Astrocyte of the spinal cord (primary cell): ENCODE data around the gene RIOX2.

Source experiments
- DNase-seq: peaks from one replicate; pipeline ENCODE4 v3.0.0; 2011; ENCODE audit warnings: low read depth, low spot score
- H3K4me3 ChIP-seq: 2 replicates; pipeline ENCODE4 v1.5.1; 2011; ENCODE audit warnings: low read depth, mild to moderate bottlenecking, low read length, moderate library complexity
- in situ Hi-C: cut with HindIII; loops from 2 replicates; pipeline ENCODE4 v1.10.0; 2017; ENCODE audit warnings: low sequenced_read_pairs
- TF ChIP-seq, protein P1 (sequence below): IDR thresholded peaks from 2 replicates; pipeline ENCODE4 v1.5.1; 2012; ENCODE audit warnings: low read depth, mild to moderate bottlenecking, low read length, inconsistent platforms

The RIOX2 gene

DNA sequence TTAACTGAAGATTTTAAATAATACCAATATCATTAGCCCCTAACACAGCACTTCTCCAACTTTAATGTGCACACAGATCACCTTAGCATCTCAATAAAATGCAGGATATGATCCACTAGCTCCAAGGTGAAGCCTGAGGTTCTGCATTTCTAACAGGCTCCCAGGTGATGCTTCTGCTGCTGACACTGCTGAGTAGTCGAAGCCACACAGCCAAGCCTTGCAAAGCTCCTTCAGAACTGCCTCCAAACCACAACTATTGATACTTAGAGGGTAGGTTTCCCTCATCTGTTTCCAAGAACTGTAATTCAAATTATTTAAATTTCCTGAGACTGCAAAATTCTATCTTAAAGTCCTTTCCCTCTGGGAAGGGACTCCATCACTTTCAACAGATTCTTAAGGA, 3.9 kb downstream of the RIOX2 start:
- TF ChIP-seq, protein P1, sequence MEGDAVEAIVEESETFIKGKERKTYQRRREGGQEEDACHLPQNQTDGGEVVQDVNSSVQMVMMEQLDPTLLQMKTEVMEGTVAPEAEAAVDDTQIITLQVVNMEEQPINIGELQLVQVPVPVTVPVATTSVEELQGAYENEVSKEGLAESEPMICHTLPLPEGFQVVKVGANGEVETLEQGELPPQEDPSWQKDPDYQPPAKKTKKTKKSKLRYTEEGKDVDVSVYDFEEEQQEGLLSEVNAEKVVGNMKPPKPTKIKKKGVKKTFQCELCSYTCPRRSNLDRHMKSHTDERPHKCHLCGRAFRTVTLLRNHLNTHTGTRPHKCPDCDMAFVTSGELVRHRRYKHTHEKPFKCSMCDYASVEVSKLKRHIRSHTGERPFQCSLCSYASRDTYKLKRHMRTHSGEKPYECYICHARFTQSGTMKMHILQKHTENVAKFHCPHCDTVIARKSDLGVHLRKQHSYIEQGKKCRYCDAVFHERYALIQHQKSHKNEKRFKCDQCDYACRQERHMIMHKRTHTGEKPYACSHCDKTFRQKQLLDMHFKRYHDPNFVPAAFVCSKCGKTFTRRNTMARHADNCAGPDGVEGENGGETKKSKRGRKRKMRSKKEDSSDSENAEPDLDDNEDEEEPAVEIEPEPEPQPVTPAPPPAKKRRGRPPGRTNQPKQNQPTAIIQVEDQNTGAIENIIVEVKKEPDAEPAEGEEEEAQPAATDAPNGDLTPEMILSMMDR, result no peak
- DNase-seq, result no peak
- in situ Hi-C loops, result no loop called here
- H3K4me3 ChIP-seq, result no peak overlapping the region

DNA sequence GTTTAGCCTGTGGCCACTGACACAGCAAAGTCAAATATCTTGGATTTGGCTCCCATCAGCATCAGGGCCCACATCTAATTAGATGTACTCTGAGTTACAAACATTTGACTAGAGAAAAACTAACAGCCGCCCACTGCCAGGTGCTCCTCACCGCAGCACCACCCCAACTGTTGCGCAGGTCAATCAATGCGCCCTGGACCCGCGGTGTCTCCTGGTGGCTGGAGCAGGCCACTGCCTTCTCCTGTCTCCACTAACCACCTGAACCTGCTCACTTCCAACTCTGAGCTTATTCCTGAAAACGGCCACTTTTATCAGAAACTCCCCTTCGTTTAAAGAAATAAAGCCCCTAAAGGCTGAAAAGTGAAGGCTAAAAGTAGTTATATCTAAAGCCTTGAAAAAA, 4.3 kb downstream of the RIOX2 start:
- in situ Hi-C loops, result no loop called here
- DNase-seq, result no peak
- TF ChIP-seq, protein P1, result peak; percentile 13

DNA sequence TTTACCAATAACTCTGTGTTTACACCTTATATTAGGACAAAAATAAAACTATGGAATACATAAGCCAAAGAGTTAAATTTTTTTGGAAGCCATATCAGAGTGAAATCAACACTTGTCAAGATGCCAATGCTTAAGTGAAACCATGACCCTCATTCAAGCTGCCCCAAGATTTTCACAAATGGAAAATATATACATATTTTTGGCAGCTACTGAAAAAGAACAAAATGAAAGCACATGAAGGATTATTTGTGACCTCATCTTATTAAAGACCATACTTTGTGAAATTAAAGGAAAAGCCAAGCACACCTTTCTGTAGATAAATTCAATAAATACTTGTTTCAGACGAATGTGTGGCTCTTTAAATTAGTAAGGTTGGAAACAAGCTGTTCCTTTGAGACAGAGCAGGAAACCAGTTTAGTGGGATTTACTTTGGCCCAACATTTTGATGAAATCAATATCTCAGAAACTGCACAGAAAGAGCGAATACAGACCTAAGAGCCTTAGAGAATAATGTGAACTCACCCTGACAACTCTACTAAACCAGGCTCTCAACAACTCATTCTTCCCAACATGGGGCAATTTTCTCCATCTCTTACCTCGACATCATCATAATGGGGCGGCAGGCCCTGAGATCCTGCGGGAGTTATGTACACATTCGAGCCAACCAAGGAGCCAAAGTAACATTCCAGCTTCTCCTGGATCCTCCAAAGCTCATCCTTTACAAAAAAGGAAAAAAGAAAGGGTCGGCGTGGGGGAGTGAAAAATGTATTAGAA, 11.1 kb downstream of the RIOX2 start:
- in situ Hi-C loops, result no loop called here
- TF ChIP-seq, protein P1, result no peak
- DNase-seq, result no peak
- H3K4me3 ChIP-seq, result no peak overlapping the region

More for the DNA sequence above, 4.3 kb downstream of the RIOX2 start:
- H3K4me3 ChIP-seq, result no peak overlapping the region

DNA sequence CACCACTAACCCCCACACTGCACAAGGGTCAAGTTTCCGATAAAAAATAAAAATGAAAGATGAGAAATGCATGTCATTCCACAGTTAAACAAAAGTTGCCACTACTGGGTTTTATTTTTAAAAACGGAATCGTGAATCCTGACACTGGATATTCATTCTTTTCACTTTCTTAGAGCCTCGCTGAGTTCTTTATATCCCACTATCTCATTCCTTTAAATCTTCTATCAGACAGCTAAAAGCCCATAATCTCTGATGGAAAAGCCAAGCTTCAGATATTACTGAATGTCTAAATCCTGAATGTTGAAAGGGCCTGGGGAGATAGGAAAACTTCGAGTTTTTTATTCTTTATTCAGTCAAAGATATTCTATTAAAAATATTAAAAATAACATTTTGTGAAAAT, 11.7 kb downstream of the RIOX2 start:
- TF ChIP-seq, protein P1, result no peak
- H3K4me3 ChIP-seq, result no peak overlapping the region
- in situ Hi-C loops, result no loop called here
- DNase-seq, result no peak

DNA sequence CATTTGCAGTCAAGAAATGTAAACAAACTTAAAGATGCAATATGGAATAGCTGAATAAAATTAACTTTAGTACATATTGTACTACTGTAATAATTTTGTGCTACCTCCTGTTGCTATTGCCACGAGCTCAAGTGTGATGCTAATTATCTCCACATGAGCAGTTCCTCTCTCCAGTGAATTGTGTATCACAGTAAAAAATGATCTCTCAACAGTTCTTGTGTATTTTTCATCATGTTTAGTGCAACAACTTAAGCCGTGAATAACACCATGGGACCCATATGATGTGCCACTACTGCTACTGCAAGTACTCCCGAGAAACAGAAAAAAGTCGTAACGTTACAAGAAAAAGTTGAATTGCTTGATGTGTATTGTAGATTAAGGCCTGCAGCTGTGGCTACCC, 12.4 kb downstream of the RIOX2 start:
- no peak overlapping the region for H3K4me3 ChIP-seq
- in situ Hi-C loops, result no loop called here
- TF ChIP-seq, protein P1, result no peak
- no peak for DNase-seq

DNA sequence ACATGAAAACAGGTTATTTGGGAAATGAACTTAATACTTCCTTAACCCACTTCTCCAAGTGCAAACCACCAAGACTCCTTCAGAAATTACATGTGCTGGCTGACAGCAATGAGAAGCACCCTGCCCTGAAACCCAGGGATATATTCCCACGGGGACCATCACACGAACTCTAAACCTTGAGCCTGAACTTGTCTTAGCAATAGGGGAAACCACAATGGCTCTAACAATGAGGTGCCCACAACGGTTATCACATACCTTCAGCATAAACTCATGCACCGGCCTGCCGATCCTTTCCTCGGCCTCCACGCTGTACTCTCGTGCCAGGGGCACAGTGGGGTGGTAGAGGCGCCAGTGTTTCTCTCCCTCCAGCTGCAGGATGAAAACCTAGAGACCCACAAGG, 13.4 kb downstream of the RIOX2 start:
- DNase-seq, result no peak
- in situ Hi-C loops, result no loop called here
- no peak overlapping the region for H3K4me3 ChIP-seq
- TF ChIP-seq, protein P1, result no peak
